HG03175 (cell line): Measurements from ENCODE around the gene CPNE5.

Source experiments
- ATAC-seq: cut with Tn5 transposase; IDR thresholded peaks from one replicate; pipeline ENCODE4 v1.9.1; 2021; ENCODE audit warnings: mild to moderate bottlenecking, moderate library complexity; ENCODE audit not compliant: unreplicated experiment

The CPNE5 gene

GRCh38 chr6:36858407-36858981 lies 19.2 kb upstream of the CPNE5 start:
- ATAC-seq: no peak

- no peak for ATAC-seq
Observed at GRCh38 chr6:36857325-36857724, 18.1 kb upstream of the CPNE5 start.

- ATAC-seq: no peak
Observed at GRCh38 chr6:36856277-36856676, 17.0 kb upstream of the CPNE5 start.

GRCh38 chr6:36855750-36856149 lies 16.5 kb upstream of the CPNE5 start:
- no peak for ATAC-seq

GRCh38 chr6:36853325-36853724 lies 14.1 kb upstream of the CPNE5 start:
- ATAC-seq: no peak

GRCh38 chr6:36852481-36853147 lies 13.4 kb upstream of the CPNE5 start:
- ATAC-seq: no peak

GRCh38 chr6:36851626-36852025 lies 12.4 kb upstream of the CPNE5 start:
- ATAC-seq: no peak

- no peak for ATAC-seq
Observed at GRCh38 chr6:36851149-36851614, 11.9 kb upstream of the CPNE5 start.

GRCh38 chr6:36850021-36850420 lies 10.8 kb upstream of the CPNE5 start:
- ATAC-seq: no peak

GRCh38 chr6:36848658-36849441 lies 9.6 kb upstream of the CPNE5 start:
- ATAC-seq: no peak

GRCh38 chr6:36847991-36848390 lies 8.7 kb upstream of the CPNE5 start:
- no peak for ATAC-seq

GRCh38 chr6:36847152-36847551 lies 7.9 kb upstream of the CPNE5 start:
- ATAC-seq: no peak

GRCh38 chr6:36845233-36845632 lies 6.0 kb upstream of the CPNE5 start:
- ATAC-seq: no peak

GRCh38 chr6:36844232-36845170 lies 5.3 kb upstream of the CPNE5 start:
- ATAC-seq: no peak

GRCh38 chr6:36843170-36843569 lies 3.9 kb upstream of the CPNE5 start:
- no peak for ATAC-seq

- no peak for ATAC-seq
Observed at GRCh38 chr6:36841756-36842155, 2.5 kb upstream of the CPNE5 start.

GRCh38 chr6:36840432-36841403 lies 1.5 kb upstream of the CPNE5 start:
- ATAC-seq: no peak

GRCh38 chr6:36839749-36840431 lies 646 bp upstream of the CPNE5 start:
- ATAC-seq: no peak

GRCh38 chr6:36837686-36838085 lies 1.6 kb downstream of the CPNE5 start:
- no peak for ATAC-seq
